Left renal cortex interstitium (tissue), 4 donors: Measurements from ENCODE around the gene C17orf107. TPM values are rescaled to one million over a fixed set of nuclear protein-coding genes. Genes with fewer than 3 reads are reported as not detected.

Experiments used
- DNase-seq, 4 donors: peaks; one replicate each; pipeline ENCODE4 v3.0.0-alpha.2; 2013; ENCODE audit warnings: low read depth in 4 of 4, low spot score in 2 of 4, missing footprints in 1 of 4
- polyA plus RNA-seq, 4 donors: library from polyadenylated mRNA; unstranded; fragments of 120-200 nt; gene quantifications; one replicate each; pipeline ENCODE4 v1.2.1, GENCODE V29; 2013; ENCODE audit not compliant: insufficient read length in 4 of 4

The C17orf107 gene
- polyA plus RNA-seq, 4 donors = 1.2 to 2.4 (median 1.7) TPM

DNA sequence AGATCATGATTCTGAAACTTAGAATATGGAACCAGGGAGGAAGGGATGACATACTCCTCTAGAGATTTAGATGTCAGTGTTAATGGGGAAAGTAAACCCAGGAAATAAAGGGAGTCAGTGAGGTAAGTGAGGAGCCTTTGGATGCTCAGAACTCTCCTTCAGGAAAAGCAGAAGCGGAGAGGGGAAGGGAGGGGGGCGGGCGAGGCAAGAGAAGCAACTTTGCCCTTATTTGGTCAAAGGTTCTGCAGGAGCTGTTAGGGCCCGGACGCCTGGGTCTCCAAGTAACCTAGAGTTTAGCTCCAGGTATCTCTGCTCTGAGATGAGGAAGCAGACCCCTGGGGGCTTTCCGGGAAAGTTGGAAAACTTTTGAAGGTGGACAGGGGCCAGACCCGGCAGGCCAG is 47.7 kb downstream of the C17orf107 start:
- no peak for DNase-seq

DNA sequence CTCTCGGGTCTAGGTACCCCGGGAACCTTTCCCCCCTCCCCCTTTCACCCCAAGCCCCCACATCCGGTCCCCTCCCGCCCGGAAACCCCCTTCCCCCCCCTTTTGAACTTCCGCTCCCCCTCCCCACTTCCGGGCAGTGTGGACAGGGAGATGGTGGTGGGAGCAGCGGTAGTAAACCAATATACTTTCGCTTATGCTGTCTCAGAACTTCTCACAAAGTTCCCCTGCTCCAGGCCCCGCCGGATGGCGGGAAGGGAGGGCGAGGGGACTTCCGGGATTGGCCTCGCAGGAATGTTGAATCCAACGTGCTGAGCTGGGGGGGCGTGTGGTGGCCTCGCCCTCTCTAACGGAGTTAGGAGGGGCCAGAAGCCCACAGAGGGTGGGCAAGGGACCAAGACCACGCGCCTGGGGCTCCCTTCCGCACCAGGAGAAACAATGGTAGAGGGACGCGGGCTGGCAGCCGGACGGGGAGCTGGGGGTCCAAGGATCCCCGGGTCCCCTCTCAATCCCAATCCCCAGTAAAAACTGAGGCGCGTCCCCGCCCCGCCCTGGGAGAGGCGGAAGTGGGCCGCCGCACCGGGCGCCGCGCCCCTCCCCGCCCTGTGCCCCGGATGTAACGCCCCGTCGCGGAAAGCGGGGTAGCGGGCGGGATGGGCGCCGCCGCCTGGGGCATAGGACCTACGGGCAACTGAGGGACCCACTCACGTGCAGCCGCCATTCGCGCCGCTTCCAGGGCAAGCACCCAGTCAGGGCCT is 48.3 kb downstream of the C17orf107 start:
- peak in 1 of 4 donors; percentile 53 for DNase-seq

DNA sequence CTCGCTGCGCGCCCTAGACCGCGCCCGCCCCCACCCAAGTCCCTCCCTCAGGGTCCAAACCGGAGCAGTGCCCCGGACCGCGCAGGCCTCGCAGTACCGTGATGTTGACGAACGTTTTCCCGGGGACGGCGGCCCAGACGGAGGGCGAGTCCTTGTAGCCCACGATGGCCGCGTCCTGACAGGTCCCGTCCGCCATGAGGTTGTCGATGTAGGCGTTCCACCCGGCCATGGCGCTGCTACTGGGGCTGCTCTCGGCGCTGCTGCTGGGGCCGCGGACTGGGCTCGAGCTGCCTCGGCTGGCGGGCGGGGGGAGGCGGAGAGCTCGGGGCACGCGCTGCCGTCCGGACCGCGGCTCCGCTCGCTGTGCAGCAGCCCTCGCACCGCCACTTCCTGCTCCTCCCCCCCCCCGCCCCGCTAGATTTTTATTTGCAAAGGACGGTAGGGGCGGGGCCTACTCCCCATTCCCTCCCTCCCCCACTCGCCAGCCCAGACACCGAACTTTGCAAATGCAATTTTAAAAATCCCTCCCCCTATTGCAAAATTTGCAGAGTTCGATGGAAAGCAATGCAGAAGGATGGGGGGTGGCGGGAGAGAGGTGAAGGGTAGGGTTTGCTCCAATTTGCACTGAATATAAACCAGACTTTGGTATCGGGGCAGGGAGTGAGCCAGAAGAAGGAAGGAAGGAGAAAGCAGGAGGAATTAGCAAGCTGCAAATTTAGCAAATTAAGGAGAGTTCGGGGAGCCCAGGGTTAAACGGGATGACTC is 49.0 kb downstream of the C17orf107 start, which contains the start of gene PFN1:
PFN1 (minus strand) TSS at position 365 of the 765 bp plus-strand sequence; CDS start at position 229, 136 bp downstream.
- peak in 3 of 4 donors; percentile 82 to 91 (median 83) for DNase-seq

DNA sequence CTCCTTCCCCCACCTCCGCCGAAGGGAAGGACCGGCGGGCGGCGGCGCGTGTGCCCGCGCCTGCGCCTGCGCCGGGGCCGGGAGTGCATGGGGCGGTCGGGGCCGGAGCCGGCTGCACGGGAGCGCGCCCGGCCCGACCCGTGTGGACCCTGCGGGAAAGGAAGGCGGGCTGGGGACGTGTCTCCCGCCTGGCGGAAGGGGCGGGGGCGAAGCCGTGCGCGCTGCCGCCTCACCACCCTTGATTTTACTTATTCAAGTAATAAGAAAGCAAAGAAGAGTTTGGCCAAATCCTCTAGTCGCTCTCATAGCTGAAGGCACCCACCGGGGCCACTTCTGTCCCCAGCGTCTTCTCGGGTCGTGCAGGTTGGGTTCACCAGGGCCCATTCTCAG is 49.6 kb downstream of the C17orf107 start:
- DNase-seq = peak in 1 of 4 donors; percentile 77

DNA sequence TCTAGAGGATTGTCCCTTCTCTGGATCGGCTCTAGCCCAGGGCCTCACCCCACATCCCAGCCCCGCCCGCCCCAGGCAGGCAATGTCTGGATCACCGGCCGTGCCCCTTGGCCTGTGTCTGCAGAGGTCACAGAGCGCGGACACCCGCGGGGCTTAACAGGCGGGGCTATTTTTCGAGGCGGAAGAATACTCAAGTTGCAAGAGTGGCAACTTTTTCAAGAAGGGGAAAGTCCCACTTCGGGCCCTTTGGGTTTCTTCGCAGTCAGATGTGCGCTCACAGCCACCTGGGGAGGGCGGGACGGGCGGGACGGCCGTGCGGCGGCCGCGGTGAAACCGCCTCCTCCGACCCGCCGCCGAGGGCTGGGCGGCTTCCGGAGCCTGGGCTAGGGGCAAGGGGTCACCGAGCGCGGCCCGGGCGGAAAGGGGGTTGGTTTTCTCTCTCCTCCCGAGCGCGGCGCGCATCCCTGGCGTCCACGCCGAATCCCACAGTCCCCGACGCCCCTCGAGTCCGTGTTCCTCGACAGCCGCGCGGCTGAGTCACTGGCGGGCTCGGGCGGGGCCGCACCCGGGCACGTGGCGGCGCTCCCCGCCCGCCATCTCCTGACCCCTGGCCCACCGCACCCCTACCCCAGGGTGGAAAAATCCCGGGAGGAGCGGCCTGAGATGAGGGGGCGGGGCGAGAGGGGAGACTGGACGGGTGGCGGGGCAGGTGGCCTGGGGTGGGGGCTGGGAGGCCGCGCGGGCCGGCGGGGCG is 50.2 kb downstream of the C17orf107 start:
- DNase-seq = peak in 1 of 4 donors; percentile 40

DNA sequence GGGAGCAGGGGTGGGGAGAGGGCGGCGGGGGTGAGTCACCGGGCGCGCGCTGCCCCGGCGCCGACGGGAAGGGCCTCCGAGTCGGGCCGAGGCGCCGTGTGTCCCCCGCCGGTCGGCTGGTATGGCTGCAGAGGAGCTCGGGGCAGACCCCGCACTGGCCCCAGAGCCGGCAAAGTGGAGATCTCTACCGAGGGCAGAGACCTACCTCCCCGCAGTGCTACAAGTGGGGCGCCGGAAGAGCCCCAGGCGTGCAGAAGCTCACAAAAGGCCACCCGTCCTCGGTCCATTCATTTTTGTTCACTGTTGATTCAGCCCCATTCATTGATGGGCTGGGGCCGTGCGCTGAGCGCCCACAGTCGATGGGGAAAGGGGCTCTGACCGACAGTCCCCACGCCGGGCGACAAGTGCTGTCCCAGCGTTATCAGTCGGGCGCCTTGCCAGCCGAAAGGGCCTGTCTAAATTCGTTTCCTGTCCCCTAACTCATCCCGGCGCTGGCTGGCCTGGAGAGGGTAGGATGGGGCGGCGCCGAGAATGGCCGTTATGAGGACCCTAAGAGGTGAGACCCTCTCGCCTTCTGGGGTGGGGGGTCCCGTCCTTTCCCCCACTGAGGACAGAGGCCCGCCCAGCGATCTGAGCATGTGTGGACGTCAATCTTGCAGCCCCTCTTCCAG is 50.9 kb downstream of the C17orf107 start:
- no peak for DNase-seq

DNA sequence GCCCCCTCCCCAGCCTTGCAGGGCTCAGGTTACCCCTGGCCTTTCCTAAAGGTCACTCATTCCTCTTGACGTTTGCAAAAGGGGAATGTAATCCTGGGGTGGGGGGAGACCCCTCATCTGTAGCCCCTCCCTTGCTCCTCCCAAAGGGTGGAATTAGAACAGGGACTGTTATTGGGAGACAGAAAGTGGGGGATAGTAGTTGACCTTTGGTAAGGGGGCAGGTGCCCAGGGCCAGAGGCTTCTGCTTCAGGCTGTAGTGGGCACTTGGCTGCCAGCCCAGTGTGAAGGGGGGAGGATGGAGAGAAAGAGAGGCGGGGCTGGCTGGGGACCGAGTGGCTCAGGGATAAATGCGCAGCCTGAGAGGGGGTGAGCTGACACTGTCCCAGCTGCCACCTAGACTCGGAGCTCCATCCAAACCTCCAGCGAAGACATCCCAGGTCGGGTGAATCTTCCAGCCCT is 51.4 kb downstream of the C17orf107 start, which contains the start of gene ENO3:
ENO3 (plus strand) TSS at position 374 of the 459 bp plus-strand sequence. CDS start 711 bp downstream, outside the sequence.
- DNase-seq = no peak

DNA sequence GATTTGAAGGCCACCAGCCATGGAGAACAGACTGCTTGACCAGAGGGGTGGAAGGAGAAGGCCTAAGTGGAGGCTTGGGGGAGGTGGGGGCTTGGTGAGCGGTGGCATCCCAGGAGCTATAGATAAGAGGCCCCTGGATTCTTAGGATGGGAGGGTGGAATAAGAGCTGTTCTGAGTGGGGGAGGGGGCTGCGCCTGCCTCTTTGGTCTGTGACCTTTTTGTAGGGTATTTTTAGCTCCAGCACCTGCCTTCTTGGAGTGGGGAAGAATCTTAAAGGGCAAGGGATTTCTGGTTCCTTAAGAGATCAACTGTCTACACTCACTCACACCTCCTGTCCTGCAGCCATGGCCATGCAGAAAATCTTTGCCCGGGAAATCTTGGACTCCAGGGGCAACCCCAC is 52.1 kb downstream of the C17orf107 start:
- DNase-seq = no peak

Other genes with a start within 250 kb of the C17orf107 start
- 10 to 100 TPM; 36.9 to 62.4 (median 49.9) TPM for gene PELP1, start 195.4 kb upstream of the C17orf107 start, polyA plus RNA-seq
- 10 to 100 TPM; 25.4 to 41.7 (median 37.0) TPM for gene ARRB2, start 188.9 kb upstream of the C17orf107 start, polyA plus RNA-seq
- 10 to 100 TPM; 26.8 to 30.4 (median 28.4) TPM for gene MED11, start 168.1 kb upstream of the C17orf107 start, polyA plus RNA-seq
- under 1 TPM; 0.32 to 0.95 (median 0.54) TPM for gene ZMYND15, start 159.7 kb upstream of the C17orf107 start, polyA plus RNA-seq
- 10 to 100 TPM; 11.3 to 14.1 (median 12.2) TPM for gene CXCL16, start 159.6 kb upstream of the C17orf107 start, polyA plus RNA-seq
- 1 to 10 TPM; 1.5 to 2.8 (median 2.1) TPM for gene TM4SF5, start 127.7 kb upstream of the C17orf107 start, polyA plus RNA-seq
- gene VMO1, start 113.2 kb upstream of the C17orf107 start, polyA plus RNA-seq = under 1 TPM; 0.42 to 0.74 (median 0.65) TPM
- 10 to 100 TPM in 1 of 4 donors, 1 to 10 TPM in 3; 5.7 to 11.5 (median 8.4) TPM for gene GLTPD2, start 110.6 kb upstream of the C17orf107 start, polyA plus RNA-seq
- gene PSMB6, start 103.4 kb upstream of the C17orf107 start, polyA plus RNA-seq = 100 to 1,000 TPM; 112 to 159 (median 133) TPM
- 10 to 100 TPM; 30.5 to 52.9 (median 43.5) TPM for gene PLD2, start 92.4 kb upstream of the C17orf107 start, polyA plus RNA-seq
- 10 to 100 TPM; 43.0 to 71.4 (median 57.4) TPM for gene MINK1, start 66.2 kb upstream of the C17orf107 start, polyA plus RNA-seq
- 1 to 10 TPM; 1.3 to 2.4 (median 1.7) TPM for gene CHRNE, start 3.6 kb downstream of the C17orf107 start, polyA plus RNA-seq
- 1 to 10 TPM; 1.4 to 3.1 (median 2.4) TPM for gene GP1BA, start 32.7 kb downstream of the C17orf107 start, polyA plus RNA-seq
- 10 to 100 TPM; 71.0 to 94.7 (median 83.0) TPM for gene SLC25A11, start 40.5 kb downstream of the C17orf107 start, polyA plus RNA-seq
- gene RNF167, start 40.7 kb downstream of the C17orf107 start, polyA plus RNA-seq = 100 to 1,000 TPM; 129 to 142 (median 134) TPM
- gene PFN1, start 49.0 kb downstream of the C17orf107 start, polyA plus RNA-seq = 100 to 1,000 TPM; 336 to 541 (median 424) TPM
- 10 to 100 TPM; 17.7 to 35.0 (median 26.8) TPM for gene ENO3, start 51.6 kb downstream of the C17orf107 start, polyA plus RNA-seq
- 100 to 1,000 TPM in 3 of 4 donors, 10 to 100 TPM in 1; 97.2 to 111 (median 106) TPM for gene SPAG7, start 68.3 kb downstream of the C17orf107 start, polyA plus RNA-seq
- gene CAMTA2, start 88.1 kb downstream of the C17orf107 start, polyA plus RNA-seq = 10 to 100 TPM; 22.7 to 38.4 (median 27.9) TPM
- 1 to 10 TPM; 6.4 to 9.9 (median 8.5) TPM for gene INCA1, start 98.0 kb downstream of the C17orf107 start, polyA plus RNA-seq
- gene KIF1C, start 98.4 kb downstream of the C17orf107 start, polyA plus RNA-seq = 10 to 100 TPM; 77.1 to 93.7 (median 87.7) TPM
- under 1 TPM; 0.21 to 0.51 (median 0.36) TPM for gene SLC52A1, start 135.9 kb downstream of the C17orf107 start, polyA plus RNA-seq
- gene ZFP3, start 178.9 kb downstream of the C17orf107 start, polyA plus RNA-seq = 10 to 100 TPM; 11.9 to 15.7 (median 14.4) TPM
- gene ZNF232, start 212.3 kb downstream of the C17orf107 start, polyA plus RNA-seq = 10 to 100 TPM; 19.1 to 53.1 (median 21.7) TPM
- 10 to 100 TPM in 1 of 4 donors, 1 to 10 TPM in 3; 2.2 to 20.1 (median 3.6) TPM for gene USP6, start 216.5 kb downstream of the C17orf107 start, polyA plus RNA-seq